SHP77 treated with DMSO at 0.1 percent for 48 hours (cell line): ENCODE results near the gene PJA2.

Experiments used
- DNase-seq: peaks from one replicate; lab custom pipeline; 2025; lab: John Stamatoyannopoulos, UW

The PJA2 gene

DNA sequence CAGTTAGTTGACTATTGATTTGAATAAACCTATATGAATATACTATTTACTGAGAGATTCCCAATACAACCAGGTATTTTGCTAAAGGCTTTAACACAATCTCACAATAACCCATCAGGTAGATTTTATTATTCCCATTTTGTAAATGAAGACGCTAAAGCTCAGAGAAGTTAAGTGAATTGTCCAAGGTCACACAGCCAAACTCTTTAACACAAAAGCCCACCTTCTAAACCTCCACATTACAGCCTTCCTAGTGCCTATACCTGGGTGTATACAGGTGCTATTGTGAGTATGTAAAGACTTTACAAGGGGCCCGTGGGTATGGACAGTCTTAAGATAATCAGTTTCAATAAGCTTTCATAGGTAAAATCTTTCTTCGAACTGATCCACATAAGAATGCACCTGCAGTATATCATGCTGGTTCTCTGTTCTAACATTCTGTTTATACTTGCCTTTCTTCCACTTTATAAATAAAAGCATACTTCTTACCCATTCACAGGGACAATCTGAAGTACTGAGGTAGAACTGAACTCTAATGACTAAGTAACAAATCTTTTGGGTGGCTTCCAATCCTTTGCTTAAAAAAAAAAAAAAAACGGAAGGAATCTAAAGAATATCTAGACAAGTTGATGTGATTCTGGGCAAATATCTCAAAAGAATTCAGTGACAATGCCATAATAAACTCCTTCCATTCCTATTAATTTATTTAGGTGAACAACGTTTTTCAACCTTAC is 59.1 kb downstream of the PJA2 start:
- DNase-seq = no peak

DNA sequence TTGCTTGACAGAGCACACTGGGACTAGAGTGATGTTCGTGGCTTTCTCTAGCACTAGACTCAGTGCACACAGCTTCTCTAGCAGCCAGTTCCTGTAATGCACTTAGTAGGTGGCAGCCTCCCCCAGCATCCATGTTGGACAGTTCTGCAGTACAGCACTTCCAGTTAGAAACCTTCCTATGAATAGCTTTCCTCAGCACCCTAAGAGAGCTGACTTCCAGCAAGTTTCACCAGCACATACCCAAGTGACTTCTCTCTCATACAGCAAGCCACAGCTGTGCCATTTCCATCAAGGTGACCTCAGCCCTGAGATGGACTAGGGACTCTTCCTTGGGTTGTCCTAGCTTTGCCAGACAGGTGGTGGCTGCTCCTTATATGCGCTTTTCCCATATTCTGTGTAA is 60.4 kb downstream of the PJA2 start:
- DNase-seq = no peak

GRCh38 chr5:109347252-109347888 is 62.4 kb downstream of the PJA2 start:
- no peak for DNase-seq

- DNase-seq = no peak
Measured at GRCh38 chr5:109345699-109346098, 64.1 kb downstream of the PJA2 start.

DNA sequence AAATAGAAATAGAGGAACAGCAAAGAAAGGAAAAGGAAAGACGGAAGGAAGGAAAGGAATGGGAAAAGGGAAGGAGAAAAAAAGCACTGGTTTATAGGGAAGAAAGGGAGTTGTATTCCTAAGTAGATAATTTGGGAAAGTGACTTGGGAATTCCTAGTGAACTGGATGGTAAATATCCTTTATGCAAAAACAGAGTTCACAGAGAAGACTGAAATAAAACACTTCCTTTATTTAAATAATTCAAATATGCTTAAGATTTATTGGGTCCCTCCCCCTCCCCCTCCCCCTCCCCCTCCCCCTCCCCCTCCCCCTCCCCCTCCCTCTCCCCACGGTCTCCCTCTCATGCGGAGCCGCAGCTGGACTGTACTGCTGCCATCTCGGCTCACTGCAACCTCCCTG is 69.4 kb downstream of the PJA2 start:
- DNase-seq = no peak

- DNase-seq = no peak
Measured at GRCh38 chr5:109335114-109335513, 74.7 kb downstream of the PJA2 start.

DNA sequence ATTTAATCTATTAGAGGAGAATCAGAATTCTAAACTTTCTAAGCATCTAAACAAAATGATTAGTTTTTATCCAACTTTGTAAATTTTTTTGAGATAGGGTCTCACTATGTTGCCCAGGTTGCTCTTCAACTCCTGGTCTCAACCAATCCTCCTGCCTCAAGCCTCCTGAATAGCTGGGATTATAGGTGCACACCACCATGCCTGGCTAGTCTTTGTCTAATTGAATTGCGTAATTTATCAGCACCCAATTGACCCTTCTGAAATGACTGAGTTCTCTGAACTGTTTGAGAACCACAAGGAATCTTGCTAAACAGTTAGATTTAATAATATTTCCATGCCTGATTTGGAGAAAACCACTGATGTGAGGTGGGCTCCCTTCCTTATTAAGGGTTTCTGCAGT is 75.7 kb downstream of the PJA2 start:
- DNase-seq = no peak

DNA sequence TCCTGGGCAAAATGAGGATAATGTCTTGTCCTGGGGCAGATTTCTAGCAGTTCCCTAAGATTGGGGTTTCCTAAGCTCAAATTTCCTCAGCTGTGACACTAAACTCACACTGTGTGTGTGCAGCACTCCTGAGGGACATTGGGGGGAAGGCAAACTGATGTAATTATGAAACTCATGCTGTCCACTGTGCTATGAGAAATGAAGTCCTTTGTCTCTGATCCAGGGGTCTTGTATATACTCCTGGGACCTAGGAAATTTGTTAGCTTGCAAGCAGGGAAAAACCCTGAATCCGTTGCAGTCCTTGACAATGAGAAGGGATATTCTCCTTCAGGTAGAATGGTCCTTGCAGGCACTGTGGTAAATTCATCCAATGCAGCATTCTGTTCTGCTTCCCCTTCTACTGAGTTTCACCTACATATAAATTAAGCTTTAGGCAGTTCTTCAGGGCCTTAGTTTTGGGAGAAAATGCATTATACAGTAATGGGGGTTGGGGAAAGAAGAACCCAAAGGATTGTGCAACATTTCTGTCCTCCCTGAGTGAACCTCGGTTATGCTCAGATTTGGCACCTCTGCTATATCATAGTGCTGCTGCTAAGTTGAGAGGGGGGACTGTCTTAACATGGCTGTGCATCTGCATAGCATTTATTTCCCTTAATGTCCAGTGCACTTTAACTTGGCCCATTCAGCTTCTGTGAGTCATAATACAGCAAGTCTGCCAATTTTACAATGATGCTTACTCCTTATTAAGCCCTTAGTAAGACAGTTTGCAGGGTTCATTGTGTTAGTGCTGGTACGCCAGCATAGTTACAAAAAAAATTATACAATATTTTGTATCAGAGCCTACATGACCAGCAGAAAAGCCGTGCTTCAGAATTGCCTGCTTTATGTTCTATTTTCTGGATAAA is 80.2 kb downstream of the PJA2 start:
- no peak for DNase-seq

- DNase-seq = no peak
Measured at GRCh38 chr5:109328626-109329025, 81.1 kb downstream of the PJA2 start.

- no peak for DNase-seq
Measured at GRCh38 chr5:109327570-109327969, 82.2 kb downstream of the PJA2 start.

DNA sequence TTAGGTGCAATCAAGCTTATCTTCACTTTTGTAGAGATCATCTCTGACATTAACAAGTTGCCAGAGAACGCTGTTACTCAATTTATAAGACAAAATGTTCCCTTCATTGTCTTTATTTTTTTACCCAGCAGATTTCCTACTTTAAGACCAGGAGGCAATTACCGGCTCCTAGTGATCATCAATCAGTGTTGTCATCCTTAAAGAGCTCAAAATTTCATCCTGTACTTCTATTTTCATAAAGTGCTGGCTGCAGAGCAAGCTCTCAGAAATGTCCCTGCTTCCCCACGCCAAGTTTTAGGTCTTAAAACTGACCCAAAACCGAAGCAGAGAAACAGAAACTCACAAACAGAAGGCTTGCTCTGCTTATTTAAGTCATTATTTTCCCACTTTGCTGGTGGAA is 82.9 kb downstream of the PJA2 start:
- DNase-seq = no peak

GRCh38 chr5:109325456-109325855 is 84.3 kb downstream of the PJA2 start:
- DNase-seq = no peak

DNA sequence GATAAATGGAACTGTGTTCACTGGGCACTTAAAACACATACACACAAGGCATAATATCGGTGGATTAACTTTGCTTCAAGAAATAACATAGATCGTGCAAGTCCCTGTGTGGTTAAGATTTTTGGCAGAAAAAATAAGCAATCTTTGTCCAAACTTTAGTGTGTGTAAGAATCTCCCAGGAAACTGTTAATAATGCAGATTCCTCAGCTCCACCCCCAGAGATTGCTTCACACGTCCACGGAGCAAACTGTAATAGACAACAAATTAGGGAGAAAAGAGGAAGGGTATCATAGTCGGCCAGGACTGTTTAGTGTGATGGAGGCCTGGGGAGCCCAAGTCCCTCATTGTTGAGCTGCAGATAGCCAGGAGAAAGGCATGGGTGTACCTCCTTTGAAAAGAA is 84.8 kb downstream of the PJA2 start:
- no peak for DNase-seq

GRCh38 chr5:109324351-109324750 is 85.4 kb downstream of the PJA2 start:
- DNase-seq = no peak

GRCh38 chr5:109322694-109323093 is 87.1 kb downstream of the PJA2 start:
- DNase-seq = no peak

GRCh38 chr5:109319351-109319750 is 90.4 kb downstream of the PJA2 start:
- DNase-seq = no peak

- no peak for DNase-seq
Measured at GRCh38 chr5:109318455-109319108, 91.2 kb downstream of the PJA2 start.

DNA sequence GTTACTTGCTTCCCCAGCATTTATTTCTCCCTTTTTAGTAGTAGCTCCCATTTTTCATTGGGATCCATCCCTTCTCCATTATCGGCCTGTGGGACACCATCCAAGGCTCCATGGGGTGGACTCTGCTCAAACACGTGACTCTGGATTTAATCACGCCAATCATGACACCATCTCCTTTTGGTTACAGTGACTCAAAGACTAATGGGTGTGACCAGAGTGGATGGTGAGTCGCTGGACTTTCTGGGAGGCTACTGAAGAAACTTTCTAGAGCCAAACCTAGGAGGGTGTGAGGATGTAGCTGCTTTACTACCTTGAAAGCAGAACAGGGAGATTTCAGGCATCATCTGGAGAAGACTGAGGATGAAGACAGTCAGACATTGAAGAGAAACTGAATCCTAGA is 93.1 kb downstream of the PJA2 start:
- DNase-seq = no peak

DNA sequence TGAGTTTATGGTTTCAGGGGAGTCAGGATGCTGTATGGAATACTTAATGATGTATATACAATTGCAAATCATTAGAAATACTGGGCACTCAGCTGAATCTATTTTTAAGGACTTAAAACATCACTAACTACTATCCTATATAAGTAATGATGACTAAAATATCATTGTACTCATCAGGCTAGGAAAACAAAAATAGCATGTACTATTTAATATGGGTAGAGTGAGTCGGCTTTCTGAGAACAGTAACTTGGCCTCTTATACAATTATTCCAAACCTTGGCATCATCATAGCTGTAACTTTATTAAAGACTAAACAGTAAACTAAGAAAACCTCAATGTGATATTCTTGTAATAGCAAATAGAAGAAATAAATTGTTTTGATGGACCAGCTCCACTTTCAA is 94.5 kb downstream of the PJA2 start:
- no peak for DNase-seq

DNA sequence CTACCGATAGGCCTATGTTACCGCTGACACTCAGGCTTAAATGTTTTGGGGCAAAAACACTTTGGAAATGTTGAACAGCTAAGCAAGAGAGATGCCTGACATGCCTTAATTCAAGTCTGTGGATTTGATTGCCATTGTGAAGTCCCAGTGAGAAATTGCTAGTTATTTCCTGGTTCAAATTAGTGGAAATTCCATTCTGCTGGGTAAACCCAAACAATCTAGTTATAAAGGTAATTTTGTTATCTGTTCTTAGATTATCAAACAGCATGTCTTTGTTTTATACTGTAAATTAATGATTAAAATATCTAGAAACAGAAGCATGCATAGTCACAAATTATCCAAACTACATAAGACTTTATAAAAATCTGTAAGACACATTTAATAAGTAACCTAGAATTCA is 96.6 kb downstream of the PJA2 start:
- no peak for DNase-seq

- DNase-seq = no peak
Measured at GRCh38 chr5:109312695-109313094, 97.1 kb downstream of the PJA2 start.

GRCh38 chr5:109310315-109310714 is 99.5 kb downstream of the PJA2 start:
- no peak for DNase-seq
